GM19099 (cell line): ENCODE results near the gene LACTBL1.

Experiments
- POLR2A ChIP-seq: IDR thresholded peaks from 3 replicates; pipeline ENCODE4 v1.6.1; 2011; ENCODE audit warnings: low read depth; ENCODE audit not compliant: insufficient read length; ENCODE audit errors: extremely low read depth

The LACTBL1 gene

GRCh38 chr1:22972760-22973159, at the start of gene LACTBL1:
Gene LACTBL1 (minus strand): TSS chr1:22972866. CDS start chr1:22972316, 550 bp downstream.
- no peak for TF ChIP-seq POLR2A

- no peak for TF ChIP-seq POLR2A
Measured at GRCh38 chr1:23021834-23022233, 49.2 kb upstream of the LACTBL1 start.

GRCh38 chr1:23020706-23021405, 48.2 kb upstream of the LACTBL1 start:
- TF ChIP-seq POLR2A = no peak

- no peak for TF ChIP-seq POLR2A
Measured at GRCh38 chr1:23019863-23020625, 47.4 kb upstream of the LACTBL1 start.

- TF ChIP-seq POLR2A = peak; percentile 81
Measured at GRCh38 chr1:23019094-23019862, 46.6 kb upstream of the LACTBL1 start, which contains the start of gene KDM1A. Gene KDM1A (plus strand): TSS chr1:23019468. CDS start chr1:23019597, 129 bp downstream.

- TF ChIP-seq POLR2A = no peak
Measured at GRCh38 chr1:23018661-23019093, 46.0 kb upstream of the LACTBL1 start.

GRCh38 chr1:23013657-23014056, 41.0 kb upstream of the LACTBL1 start:
- TF ChIP-seq POLR2A = no peak

GRCh38 chr1:23008901-23009300, 36.2 kb upstream of the LACTBL1 start:
- TF ChIP-seq POLR2A = no peak

GRCh38 chr1:23007106-23007505, 34.4 kb upstream of the LACTBL1 start:
- no peak for TF ChIP-seq POLR2A

GRCh38 chr1:23004112-23004511, 31.4 kb upstream of the LACTBL1 start:
- no peak for TF ChIP-seq POLR2A

GRCh38 chr1:22995774-22996173, 23.1 kb upstream of the LACTBL1 start:
- no peak for TF ChIP-seq POLR2A

GRCh38 chr1:22983944-22984343, 11.3 kb upstream of the LACTBL1 start:
- TF ChIP-seq POLR2A = no peak

- TF ChIP-seq POLR2A = no peak
Measured at GRCh38 chr1:22978299-22978698, 5.6 kb upstream of the LACTBL1 start.

- TF ChIP-seq POLR2A = no peak
Measured at GRCh38 chr1:22976461-22977243, 4.0 kb upstream of the LACTBL1 start.

- no peak for TF ChIP-seq POLR2A
Measured at GRCh38 chr1:22976127-22976460, 3.4 kb upstream of the LACTBL1 start.
